ENCODE data around the gene BAIAP2.

- no peak for TF ChIP-seq TAF1 (IDR thresholded peaks at IDR 0.05; ENCODE audit: borderline replicate concordance, insufficient read depth, low read length)
- peak; percentile 52 to 74; a peak in 3 of 4 replicates for TF ChIP-seq REST (IDR thresholded peaks at IDR 0.05; ENCODE audit: insufficient read depth in 1 of 2, low read depth in 2 of 2, low read length in 2 of 2)
- TF ChIP-seq SIN3A (IDR thresholded peaks at IDR 0.05; ENCODE audit: borderline replicate concordance, insufficient read depth, low read length): no peak
- 0 out of 2 replicates have a peak, but pooled peaks have one; percentile 37 for TF ChIP-seq POLR2AphosphoS5 (IDR thresholded peaks at IDR 0.05; ENCODE audit: low read depth, low read length)
Observed at GRCh38 chr17:80991645-80992076, 43.3 kb upstream of the BAIAP2 start, which contains the start of gene CHMP6.

Measured in PFSK-1 (cell line).